ENCODE data around the gene FITM1.
"Not testable (repeated sequence)": the region's sequence is repeated elsewhere in the genome, so short reads cannot be mapped to it uniquely, and the experiment has no call there.

The FITM1 gene

DNA sequence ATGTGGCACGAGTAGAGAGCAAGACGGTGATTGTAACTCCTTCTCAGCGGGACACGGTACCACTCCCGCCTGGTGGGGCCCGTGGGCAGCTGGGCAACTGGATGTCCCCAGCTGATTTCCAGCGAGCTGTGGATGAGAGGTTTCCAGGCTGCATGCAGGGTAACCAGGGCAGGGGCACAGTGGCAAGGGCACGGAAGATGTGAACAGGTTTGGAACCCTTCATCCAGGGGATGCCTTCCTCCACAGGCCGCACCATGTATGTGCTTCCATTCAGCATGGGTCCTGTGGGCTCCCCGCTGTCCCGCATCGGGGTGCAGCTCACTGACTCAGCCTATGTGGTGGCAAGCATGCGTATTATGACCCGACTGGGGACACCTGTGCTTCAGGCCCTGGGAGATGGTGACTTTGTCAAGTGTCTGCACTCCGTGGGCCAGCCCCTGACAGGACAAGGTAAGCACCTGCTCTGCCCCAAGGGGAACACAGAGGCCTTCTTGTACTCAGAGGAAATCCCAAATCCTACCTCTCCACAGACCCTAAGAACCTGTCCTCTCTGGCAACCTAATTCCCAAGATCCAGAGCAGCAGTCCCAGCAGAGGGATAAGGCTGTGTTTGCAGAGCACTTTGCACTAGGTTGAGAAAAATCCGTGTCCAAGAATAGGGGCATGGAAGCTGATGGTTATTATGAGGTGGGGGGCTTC is 32.1 kb upstream of the FITM1 start:
- no peak for DNase-seq (ENCODE audit: low read depth, low spot score)

DNA sequence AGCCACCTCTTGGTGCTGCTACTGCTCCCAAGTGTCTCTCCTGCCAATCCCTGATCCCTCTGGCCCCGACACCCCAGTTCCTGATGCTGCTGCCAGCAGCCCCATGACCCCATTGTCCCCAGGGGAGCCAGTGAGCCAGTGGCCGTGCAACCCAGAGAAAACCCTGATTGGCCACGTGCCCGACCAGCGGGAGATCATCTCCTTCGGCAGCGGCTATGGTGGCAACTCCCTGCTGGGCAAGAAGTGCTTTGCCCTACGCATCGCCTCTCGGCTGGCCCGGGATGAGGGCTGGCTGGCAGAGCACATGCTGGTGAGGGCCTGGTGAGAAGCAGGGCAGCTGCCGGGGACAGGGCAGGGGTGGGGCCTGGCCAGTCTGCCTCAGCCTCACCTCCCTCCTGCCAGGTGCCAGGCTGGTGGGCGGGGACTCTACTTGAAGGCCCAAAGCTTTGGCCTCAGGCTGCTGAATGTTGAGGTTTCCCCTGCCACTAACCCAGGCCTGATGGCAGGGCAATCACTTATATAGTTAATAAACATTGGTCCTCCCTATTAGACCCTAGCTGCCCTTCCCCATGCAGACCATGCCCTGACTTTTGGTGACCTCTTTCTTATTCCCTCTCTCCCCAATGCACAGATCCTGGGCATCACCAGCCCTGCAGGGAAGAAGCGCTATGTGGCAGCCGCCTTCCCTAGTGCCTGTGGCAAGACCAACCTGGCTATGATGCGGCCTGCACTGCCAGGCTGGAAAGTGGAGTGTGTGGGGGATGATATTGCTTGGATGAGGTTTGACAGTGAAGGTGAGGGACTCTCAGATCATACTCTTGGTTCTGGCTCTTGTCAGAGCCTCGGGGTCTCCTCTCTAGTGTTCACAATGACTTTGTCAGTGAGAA is 31.3 kb upstream of the FITM1 start:
- DNase-seq (ENCODE audit: low read depth, low spot score), result no peak

DNA sequence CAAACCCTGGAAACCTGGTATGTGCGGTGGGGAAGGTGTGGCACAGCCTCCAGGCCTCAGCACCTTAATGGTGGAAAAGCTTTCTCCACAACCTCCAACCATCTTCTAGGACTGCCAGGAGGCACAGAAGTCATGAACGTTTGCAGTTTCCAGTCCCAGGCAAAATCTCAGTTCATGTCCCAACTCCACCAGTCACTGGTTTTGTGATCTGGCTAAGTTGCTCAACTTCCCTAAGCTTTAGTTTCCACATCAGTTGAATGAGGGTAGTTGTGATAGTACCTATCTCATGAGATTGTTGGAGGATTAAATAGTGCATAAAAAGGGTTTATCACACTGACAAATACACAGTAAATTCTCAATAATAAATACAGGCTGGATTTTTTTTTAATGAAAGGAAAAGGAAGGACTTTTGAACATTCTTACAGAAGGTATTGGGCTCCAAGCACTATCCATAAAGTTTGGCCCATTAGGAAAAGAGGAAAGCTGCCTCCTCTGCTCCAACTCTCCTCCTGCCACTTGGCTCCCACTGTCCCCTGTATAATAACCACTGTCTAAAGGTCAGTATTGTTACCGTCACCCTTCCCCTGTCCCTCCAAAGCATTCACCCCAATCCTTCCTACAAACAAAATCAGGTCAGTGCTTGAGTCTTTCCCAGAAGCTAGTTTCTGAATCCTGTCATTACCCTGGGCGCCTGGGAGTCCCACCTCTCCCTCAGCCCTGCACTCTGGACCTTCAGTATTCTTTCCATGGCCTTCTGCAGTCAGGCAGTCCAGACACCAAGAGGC is 30.1 kb upstream of the FITM1 start:
- DNase-seq (ENCODE audit: low read depth, low spot score), result no peak

DNA sequence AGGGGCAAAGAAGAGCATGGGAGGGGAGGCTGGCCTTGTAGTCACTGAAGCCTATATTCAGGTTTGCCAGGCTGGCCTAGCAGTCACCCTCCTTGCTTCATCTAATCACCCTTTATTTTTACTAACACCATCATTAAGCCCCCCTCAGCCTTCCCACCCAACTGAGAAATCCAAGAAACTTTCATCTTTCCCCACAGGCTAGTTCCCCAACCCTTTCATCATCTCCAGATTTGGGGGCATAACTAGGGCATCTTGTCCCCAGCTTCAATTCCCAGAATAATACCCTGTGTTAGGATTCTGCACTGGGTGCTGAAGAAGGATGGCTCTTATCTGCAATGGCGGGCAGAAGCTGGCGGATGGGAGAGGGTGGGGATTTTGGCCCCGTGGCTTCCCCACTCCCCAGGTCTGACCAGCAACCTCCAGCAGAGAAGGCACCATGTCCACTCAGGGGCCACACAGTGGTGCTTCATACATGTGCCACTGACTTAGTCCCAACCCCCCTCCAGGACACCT is 29.4 kb upstream of the FITM1 start:
- DNase-seq (ENCODE audit: low read depth, low spot score), result no peak

DNA sequence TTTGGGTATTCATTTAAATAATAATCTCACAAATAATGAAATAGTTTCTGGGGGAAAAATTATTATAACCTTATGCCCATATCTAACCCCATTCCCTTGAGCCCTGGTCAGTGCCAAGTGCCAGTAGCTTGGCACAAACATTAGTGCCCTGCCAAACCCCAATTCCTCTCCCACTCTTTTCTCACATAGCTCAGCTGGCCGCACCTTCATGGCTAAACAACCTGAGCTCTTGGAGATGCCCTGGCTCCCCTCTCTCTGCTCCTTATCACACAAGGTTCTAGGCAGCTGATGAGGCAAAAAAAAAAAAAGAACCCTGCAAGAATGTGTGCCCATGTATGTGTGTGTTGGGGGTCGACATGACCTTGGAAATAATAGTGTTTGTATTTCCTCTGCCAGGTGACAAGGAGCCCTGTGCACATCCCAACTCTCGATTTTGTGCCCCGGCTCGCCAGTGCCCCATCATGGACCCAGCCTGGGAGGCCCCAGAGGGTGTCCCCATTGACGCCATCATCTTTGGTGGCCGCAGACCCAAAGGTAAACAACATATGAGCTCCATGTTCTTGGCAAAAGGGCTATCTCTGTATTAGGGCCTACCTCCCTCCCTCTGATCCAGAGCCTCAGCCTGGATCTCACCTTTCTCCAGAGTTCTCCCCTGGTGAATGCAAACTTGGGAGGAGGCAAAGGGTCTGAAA is 28.0 kb upstream of the FITM1 start:
- DNase-seq (ENCODE audit: low read depth, low spot score), result no peak

DNA sequence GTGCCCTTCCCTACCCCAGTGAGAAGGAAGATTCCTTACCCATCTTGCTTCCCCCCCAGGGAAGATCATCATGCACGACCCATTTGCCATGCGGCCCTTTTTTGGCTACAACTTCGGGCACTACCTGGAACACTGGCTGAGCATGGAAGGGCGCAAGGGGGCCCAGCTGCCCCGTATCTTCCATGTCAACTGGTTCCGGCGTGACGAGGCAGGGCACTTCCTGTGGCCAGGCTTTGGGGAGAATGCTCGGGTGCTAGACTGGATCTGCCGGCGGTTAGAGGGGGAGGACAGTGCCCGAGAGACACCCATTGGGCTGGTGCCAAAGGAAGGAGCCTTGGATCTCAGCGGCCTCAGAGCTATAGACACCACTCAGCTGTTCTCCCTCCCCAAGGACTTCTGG is 27.0 kb upstream of the FITM1 start:
- DNase-seq (ENCODE audit: low read depth, low spot score), result no peak

DNA sequence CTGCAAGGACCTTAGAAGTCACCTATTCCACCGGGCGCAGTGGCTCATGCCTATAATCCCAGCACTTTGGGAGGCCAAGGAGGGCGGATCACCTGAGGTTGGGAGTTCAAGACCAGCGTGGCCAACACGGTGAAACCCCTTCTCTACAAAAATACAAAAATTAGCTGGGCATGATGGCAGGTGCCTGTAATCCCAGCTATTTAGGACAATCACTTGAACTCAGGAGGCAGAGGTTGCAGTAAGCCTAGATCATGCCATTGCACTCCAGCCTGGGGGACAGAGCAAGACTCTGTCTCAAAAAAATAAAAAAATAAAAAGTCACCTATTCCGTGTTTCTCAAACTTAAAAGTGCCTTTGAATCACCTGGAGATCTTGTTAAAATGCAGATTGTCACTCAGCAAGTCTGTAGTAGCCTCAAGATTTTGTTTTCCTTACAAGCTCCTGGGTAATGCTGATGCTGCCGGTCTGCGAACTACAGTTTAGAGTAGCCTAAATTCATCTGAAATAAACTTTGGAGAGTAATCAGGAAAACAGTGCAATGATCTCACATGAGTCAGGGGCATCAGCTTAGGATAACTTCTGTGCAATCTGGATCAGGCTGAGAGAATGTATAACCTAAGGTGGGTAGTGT is 24.7 kb upstream of the FITM1 start:
- not testable (repeated sequence) for DNase-seq (ENCODE audit: low read depth, low spot score)

DNA sequence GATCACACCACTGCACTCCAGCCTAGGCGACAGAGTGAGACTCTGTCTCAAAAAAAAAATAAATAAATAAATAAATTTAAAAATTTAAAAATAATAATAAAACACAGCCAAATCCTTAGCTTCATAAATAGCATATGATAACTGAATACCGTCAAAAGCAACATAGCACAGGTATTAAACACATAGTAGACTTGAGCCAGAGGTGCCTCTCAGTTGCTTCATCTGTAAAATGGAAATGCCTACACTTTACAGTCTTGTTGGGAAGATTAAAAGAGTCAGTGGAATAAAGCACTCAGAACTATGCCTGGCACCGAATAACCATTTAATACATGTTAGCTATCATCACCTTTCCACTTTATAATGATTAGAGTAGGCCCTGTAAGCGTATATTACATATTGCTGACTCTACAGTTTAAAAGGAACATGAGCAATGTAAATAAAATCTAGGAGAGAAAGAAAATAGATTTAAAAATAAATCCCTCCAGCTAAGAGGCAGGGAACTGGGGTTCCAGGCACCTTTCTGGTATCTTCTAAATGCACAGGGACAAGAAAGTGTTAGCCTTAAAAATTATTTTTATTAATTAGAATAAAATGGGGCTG is 23.7 kb upstream of the FITM1 start:
- no peak for DNase-seq (ENCODE audit: low read depth, low spot score)

DNA sequence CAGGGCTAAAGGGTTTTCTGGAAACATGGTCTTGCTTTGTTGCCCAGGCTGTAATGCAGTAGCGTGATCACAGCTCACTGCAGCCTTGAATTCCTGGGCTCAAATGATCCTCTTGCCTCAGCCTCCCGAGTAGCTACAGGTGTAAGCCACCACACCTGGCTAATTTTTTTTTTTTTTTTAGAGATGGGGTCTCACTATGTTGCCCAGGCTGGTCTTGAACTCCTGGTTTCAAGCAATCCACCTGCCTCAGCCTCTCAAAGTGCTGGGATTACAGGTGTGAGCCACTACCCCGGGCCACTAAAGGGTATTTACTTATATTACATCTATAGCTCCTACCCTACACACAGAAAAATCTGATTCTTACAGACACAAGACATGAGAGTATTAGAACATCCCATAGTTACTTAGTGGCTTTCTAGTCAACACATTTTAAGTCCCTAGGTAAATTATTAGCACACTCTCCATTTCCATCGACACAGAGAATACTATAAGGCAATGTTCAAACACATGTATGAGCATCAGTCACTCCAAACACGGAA is 22.1 kb upstream of the FITM1 start:
- DNase-seq (ENCODE audit: low read depth, low spot score), result no peak

DNA sequence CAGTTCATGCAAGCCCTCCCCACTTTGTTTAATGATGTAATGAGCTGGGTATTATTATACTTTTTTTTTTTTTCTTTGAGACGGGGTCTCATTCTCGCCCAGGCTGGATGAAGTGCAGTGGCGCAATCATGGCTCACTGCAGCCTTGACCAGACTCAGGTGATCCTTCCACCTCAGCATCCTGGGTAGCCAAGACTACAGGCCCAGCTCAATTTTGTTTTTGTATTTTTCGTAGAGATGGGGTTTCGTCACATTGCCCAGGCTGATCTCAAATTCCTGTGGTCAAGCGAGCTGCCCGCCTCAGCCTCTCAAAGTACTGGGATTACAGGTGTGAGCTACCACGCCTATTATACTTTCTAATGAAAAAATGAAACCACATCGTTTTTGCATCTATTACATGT is 20.4 kb upstream of the FITM1 start:
- no peak for DNase-seq (ENCODE audit: low read depth, low spot score)

DNA sequence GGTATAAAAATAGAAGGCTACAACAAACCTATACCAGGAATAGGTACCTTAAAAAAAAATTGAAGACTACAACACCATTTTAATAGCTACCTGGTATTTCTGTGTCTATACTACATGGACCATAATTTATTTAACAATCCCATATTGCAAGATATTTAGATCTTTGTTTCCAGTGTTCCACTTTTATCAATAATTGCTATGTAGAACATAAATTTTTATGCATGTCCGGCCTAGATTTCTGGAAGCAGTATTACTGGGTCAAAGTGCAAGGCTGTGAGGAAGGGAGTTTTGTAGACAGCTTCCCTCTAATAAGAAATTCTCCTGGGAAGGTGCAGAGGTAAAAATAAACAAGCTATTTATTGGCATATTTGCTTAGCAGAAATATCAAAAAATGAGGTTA is 19.9 kb upstream of the FITM1 start:
- DNase-seq (ENCODE audit: low read depth, low spot score), result no peak

DNA sequence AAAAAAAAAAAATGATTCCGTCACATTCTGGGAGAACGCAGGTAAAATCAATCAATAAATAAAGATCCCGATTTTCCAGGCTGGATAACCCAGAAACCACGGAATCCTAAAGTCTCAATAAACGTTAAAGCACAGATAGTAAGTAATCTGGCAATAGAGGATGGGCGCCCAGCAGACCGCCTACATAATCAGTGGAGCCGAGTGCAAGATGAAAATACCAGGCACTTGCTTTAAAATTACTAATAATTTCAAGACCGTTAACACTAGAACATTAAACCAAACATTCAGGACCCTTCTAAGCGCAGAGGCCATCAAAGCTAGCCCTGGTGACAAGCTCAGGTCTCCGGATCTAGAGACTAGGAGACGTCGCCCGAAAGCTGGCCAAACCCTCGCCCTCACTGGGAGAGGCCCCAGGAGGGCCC is 17.1 kb upstream of the FITM1 start:
- no peak for DNase-seq (ENCODE audit: low read depth, low spot score)

DNA sequence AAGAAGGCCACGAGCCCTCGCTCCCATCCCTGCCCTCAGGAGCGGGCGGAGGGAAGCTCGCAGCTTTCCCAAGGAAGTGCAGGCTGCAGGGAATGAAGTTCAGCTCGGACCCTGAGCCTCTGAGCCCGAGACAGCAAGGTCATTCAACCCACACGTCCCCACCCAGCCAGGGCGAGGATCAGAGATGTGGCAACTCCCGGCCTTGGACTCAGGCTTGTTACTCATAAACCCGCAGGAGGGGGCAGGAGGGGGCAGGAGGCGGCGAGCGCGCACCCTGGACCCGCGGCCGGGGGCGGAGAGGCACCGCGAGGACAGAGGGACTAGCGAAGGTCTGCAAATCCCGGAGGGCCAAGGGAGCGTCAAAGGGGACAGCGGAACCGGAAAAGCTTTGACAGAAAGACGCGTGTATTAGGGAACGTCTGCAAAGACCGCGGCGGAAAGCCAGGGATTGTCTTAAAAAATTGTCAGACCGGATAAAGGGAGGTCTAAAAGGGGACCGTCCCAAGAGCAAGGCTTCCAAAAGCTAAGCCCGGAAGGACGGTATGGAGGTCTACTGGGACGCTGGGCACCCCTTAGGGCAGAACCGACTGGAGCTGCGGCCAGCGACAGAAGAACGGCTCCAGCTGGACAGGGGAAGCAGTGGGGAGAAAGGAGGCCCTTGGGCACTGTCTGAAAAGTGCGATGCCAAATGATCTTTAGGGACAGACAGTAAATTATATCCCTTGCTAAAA is 16.5 kb upstream of the FITM1 start:
- peak; percentile 90 for DNase-seq (ENCODE audit: low read depth, low spot score)

DNA sequence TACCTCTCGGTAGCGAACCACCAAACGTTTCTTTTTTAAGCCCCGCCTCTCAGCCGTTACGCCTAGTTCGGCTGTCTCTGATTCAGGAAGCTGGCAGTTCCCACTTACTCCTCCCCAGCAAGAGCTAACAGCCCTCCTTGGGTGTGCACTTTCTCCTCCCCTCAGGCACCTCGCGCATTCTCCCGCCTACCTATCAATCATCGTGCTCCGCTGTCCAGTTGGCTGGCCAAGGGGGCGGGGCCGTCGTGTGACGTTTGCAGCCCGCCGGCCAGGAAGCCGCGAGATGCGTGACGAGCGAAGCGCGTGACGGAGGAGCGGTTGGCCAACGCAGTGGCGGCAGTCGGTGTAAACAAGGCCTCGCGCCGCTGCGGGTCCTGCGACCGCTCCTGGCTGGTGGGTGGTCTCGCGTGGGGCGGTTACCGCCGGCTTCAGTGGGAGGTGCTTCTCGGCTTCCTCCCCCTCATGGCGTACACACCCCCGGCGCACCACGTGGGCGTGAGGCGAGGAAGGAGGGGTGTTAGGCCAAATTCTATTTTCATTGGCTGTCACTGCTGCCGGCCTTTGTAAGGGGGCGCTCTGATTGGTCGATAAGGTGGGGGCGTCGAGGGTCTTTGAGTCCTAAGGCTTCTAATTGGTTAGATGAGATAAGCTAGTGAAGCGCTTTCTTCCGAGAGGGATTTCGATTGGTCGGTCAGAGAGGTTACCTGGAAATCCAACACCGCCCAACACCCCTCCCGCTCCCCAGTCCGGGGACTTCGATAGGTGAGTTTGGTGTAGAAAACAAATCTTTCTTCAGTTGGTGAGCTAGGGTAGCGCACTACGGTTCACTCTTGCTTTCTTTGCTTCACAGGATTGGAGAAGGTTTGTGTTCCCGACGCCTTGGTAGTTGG is 15.7 kb upstream of the FITM1 start, which contains the start of the genes DCAF11 and NRL:
Gene DCAF11, plus strand, starts transcription at position 246 of the 890 bp plus-strand sequence. CDS start 818 bp downstream, outside the sequence.
Gene NRL, minus strand, starts transcription at position 418 of the 890 bp plus-strand sequence. CDS start 32,101 bp downstream, outside the sequence.
- peak; percentile 100 for DNase-seq (ENCODE audit: low read depth, low spot score)

DNA sequence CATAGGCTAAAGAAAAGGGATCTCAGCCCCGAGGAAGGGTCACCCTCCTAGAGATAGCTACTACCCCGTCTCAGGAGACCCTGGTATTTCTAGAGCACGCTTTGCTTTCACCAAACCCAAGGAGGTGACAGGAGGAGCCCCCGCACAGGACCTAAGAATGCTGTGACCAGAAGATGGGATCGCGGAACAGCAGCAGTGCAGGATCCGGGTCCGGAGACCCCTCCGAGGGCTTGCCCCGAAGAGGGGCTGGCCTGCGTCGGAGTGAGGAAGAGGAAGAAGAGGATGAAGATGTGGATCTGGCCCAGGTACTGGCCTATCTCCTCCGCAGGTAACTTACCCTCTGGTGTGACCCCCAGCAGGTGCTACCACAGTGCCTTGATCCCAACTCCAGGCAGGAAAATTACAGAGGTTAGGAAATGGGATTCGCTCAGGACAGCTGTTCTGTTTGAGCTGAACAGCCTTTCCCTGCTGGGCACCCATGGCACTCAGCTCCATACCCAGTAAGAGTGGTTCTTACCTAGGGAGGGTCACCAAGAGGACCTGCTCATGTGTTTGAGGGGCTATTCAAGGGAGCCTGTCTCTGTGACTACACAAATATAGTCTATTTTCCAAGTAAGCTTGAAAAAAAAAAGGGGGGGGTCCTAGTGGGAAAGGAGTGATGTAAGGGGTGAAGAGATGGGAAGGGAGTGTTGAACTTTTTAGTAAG is 14.9 kb upstream of the FITM1 start:
- DNase-seq (ENCODE audit: low read depth, low spot score), result no peak

DNA sequence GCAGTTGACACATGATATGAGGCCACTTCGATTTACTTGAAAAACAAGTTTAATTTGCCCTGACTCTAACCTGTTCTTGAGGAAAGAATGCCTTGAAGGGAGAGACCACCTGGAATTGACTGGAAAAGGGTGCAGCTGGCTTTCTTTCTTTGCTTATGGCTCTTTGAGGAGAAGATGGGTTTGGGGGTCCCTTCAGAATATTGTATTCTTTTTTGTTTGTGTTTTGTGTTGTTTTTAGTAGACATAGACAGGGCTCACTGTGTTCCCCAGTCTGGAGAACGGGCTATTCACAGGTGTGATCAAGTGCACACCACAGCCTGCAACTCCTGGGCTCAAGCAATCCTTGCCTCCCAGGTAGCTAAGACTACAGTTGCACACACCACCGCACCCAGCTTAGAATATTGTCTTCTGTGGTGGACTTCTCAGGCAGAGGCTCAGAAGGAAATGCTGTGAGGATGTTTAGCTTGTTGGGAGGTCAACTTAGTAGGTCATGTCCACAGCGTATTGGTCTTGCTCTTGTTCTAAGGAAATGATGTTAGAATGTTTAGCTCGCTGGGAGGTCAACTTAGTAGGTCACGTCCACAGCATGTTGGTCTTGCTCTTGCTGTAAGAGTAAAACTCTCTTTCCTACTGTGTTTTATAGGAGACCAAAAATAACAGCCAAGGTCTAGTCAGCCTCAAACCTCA is 14.2 kb upstream of the FITM1 start:
- no peak for DNase-seq (ENCODE audit: low read depth, low spot score)

DNA sequence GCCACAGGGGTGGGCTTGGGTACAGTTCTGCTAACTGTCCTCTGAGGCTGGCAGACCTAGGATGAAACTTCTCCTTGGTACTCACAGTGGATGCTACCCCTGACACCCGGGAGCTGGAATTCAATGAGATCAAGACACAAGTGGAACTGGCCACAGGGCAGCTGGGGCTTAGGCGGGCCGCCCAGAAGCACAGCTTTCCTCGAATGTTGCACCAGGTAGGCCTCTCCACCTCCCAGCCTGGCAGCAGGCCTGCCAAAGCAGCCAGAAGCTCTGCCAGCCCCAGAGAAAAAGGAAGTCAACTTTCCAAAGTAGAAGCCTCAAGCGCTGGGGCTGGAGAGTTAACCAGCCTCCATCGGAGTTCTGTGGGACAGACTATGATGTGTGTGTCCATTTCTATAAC is 13.3 kb upstream of the FITM1 start:
- no peak for DNase-seq (ENCODE audit: low read depth, low spot score)

Data from astrocyte of the hippocampus (primary cell).